ENCODE measurements around the gene PLEKHS1.

PLEKHS1 gene

DNA sequence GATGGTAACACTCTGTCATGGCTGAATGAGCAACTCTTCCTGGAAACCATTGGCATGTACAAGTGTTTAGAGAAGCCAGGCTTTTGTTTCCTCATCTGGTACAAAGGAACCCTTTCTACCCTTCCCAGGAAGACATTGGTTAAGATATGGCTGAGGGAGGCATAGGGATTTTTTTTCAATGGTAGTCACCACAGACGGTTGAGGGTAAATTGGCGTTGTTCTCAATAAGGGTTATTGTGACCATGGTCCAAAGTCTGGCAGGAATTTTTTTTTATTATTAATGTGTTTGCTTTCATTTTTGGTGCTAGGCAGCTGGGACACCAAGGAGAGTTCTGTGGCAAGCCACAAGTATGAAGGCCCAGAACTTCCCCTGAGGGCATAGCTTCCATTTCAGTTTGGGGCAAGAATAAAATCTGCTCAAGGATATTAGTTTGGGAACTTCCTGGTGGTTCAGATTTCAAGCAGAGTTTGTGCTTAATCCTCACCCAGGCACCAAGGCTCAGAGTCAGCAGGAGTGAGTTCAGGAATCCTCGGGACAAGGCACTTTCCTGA is at the start of gene PLEKHS1:
PLEKHS1 (plus strand) TSS at position 502 of the 552 bp plus-strand sequence. CDS start 3,596 bp downstream, outside the sequence.
- H3K4me3 ChIP-seq (ENCODE audit: low read depth, low read length): no peak within 1 kb of the TSS

DNA sequence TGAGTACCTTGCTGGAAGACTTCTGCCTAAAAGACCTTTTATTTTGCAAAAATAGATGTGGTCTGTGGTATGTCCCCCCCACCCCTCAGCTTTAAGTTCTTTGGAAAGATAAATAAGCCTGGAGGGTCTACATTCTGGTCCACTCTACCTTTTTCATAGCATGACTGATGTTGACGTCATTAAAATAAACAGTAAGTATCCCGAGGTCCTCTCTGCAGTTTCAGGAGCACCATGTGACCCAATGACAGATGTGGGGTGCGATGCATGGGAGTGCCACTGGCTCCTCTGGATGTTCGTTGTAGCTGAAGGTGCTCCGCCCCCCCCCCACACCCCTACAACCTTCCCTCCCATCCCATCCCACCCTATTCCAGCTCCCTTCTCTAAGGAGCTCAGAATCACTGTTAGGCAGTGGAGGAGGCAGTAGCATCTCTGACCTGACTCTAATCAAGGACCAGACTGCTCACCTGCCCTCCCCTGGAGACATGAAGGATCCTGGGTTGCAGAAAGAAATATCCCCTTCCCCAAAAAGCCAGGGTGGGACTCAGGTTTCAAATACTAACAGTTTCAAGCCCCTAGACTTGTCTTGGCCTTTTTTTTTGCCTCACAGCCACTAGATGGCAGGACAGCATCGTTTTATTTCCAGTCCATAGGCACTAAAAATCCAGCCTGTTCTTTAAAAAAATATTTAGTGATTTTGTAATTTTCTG is 46.7 kb upstream of the PLEKHS1 start:
- no peak overlapping the region for H3K4me3 ChIP-seq (ENCODE audit: low read depth, low read length)

DNA sequence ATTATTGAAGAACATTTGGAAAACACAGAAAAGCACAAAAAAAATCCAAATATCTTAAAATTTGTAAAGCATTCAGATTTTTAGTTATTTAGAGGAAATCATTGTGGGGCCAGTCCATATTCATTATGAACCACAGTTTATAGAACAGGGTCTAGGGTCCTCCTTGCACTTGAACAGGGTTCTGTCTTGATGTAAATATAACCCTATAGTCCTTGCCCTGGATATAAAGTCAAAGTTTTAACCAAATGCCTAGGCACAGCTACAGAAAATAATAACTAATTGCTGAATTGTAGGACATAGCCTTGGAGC is 46.2 kb upstream of the PLEKHS1 start:
- no peak overlapping the region for H3K4me3 ChIP-seq (ENCODE audit: low read depth, low read length)

DNA sequence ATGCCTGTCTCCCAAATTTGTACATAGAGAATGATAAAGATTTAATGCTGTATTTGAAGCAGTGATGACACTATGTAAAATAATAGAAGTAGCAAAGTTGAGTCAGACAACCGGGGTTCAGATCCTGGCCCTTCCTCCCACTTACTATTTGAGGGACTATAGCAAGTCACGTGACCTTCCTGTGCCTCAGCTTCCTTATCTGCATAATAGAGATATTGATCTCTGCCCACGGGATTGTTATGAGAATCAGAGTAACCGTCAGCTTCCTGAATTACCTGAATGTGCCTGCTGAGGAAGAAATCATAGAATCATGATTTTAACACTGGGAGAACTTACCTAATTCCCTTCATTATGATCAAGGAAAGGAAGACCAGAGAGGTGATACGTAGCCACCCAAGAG is 44.9 kb upstream of the PLEKHS1 start:
- H3K4me3 ChIP-seq (ENCODE audit: low read depth, low read length): no peak overlapping the region

DNA sequence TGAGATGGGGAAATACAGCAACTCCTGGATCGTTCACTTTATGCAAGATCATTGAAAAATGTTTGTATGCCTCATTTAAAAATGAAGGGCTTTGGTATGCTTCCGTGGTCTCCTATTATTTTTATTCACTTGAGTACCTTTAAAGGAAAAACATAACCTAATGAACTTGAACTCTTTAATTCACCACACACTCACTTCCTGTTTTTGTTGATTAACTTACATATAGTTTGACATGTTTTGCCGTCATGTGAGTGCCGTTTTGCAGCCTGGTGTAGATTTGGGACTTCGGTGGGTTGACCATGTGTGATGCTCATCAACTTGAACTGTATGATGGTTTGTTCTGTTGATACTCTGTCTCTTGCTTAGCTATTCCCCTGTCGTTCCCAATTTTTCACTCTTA is 42.8 kb upstream of the PLEKHS1 start:
- no peak overlapping the region for H3K4me3 ChIP-seq (ENCODE audit: low read depth, low read length)

DNA sequence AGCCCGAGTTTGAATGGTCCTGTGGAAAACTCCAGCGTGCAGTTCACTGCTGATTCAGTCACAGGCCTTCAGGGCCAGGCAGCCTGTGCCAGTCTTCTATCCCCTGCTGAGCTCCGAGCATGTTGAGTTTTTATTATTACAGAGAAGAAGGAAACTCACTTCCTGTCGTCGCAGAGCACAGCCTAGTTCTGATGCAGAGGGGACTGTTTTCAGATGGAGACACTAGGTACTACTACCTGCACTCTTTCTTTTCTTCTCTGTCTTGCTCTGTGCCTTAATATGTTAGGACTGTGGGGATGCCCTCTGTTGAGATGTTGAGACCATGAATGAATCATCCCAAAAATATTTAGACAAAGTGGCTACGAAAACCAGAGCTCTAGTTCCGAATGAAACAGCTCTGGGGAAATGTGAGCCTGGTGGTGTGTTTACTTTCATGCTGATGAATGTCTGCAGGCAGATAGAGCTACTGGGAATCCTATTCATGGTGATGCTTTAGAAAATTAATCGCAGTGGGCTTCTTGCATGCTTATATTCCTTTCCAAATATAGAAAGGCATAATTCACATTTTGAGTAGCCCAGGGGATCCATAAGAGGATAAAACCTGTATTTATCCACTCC is 42.2 kb upstream of the PLEKHS1 start:
- H3K4me3 ChIP-seq (ENCODE audit: low read depth, low read length): no peak overlapping the region

DNA sequence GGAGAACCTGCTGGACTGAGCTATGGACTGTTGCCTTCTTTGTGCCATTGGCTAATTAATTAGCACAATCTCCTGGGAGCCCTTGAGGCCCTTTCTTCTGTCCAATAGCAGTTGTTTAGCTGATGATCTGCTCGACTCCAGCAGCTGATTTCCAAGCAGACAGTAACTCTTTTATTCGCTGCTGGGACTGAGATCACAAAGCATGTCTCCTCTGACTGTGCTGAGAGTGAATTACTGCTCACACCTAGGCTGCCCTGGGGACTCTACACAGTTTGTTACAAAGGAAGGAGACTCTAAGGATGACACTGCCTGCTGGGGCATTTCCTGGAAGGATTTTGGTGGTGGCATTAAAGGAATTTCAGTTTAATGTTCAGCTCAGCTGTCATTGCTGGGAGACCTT is 40.3 kb upstream of the PLEKHS1 start:
- no peak overlapping the region for H3K4me3 ChIP-seq (ENCODE audit: low read depth, low read length)

DNA sequence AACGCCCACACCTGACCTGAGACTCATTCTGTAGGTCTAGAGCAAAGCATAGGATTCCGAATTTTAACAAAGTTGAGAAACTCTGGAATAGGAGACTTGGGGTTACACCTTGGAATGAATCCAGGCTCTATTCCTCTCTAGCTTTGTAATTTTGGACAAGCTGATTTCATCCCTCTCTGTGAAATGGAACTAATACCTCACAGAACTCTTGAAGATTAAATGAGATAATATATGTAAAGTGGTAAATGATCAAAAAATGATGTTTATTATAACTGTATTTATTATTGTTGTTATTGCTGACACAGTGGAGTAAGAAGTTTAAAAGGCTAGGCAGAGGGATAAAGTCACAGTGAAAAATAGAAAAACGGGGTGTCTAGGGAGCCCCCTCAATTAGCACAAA is 39.5 kb upstream of the PLEKHS1 start:
- no peak overlapping the region for H3K4me3 ChIP-seq (ENCODE audit: low read depth, low read length)

DNA sequence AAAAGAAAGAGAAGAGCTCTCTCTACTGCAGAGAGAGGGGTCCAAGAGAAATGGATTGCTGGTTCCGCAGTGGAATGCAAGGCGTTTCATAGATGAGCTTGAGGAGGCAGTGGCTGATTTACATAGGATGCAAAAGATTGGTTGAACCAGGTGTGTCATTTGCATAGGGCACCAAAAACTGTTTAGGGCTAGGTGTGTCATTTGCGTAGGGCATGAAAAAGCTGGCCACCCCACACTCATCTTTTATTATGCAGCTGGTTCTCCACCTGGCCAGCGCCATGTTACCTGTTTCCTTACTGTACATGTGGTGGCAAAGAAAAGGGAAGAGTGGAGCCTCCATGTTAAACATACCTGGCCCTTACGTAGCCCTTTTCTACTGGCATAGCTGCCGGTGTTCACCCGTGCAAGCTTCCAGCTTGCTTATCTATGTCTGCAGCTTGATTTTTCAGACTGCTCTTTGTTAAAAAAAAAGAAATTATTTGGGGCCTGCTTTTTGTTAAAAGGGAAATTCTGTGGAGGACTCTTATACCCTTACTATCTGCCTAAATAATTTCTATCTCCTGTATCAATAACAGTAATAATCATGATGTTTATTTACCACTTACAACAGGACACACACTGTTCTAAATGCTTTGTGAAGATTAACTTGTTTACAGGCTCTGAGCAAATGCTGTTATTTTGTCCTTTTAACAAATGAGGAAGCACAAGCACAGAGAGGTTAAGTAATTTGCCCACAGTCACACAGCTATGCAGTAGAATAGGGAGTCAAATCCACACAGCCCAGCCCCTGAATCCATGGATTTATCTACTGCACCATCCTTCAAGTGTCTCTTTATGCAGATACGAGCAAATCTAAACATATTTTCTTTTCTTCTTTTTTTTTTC is 38.5 kb upstream of the PLEKHS1 start:
- H3K4me3 ChIP-seq (ENCODE audit: low read depth, low read length): no peak overlapping the region

DNA sequence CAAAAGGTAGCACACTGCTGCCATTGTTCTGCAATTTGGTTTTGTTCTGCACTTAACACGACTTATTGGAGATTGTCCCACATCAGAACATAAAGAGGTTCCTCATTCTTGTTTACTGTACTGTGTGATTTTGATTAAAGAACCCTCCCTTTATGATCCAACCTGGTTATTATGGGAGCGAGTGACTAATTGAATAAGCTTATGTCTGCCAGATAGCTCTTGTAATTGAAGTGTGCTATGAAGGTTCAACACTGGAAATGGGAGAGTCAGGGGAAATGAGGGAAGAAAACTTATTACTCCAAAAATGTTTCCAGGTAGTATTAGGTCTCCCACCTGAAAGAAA is 37.9 kb upstream of the PLEKHS1 start:
- H3K4me3 ChIP-seq (ENCODE audit: low read depth, low read length): no peak overlapping the region

DNA sequence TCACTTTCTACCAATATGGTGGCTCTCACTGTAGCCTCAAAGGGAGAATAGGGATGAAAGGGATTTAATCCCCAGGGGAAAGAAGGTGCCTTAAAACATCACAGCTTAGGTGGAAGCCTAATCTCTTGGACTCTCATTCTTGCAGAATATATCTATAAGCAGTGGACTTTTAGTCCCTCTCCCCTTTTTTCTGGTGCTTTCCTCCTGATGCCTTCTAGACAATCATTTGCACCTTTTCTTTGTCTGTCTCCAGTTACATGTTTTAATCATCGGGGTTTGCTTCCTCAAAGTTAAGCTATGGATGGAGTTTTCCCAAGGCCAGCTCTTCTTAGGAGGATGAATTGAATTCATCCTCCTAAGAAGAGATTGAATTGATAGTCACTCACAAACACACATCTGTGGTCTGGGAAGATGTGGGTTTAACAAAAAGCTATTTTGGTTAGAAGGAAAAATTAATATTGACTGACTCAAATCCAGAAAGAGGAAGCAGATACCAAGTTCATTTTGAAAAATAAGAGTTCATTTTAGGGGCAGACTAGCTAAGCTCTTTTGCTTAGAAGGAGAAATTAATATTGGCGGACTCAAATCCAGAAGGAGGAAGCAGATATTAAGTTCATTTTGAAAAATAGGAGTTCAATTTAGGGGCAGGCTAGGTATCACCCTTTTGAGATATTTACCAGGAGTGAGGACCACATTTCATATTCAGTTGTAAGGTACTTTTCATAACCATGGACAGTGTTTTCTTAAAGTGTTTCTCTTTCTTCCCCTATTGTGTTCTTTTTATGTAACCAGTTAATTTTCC is 35.2 kb upstream of the PLEKHS1 start:
- no peak overlapping the region for H3K4me3 ChIP-seq (ENCODE audit: low read depth, low read length)

DNA sequence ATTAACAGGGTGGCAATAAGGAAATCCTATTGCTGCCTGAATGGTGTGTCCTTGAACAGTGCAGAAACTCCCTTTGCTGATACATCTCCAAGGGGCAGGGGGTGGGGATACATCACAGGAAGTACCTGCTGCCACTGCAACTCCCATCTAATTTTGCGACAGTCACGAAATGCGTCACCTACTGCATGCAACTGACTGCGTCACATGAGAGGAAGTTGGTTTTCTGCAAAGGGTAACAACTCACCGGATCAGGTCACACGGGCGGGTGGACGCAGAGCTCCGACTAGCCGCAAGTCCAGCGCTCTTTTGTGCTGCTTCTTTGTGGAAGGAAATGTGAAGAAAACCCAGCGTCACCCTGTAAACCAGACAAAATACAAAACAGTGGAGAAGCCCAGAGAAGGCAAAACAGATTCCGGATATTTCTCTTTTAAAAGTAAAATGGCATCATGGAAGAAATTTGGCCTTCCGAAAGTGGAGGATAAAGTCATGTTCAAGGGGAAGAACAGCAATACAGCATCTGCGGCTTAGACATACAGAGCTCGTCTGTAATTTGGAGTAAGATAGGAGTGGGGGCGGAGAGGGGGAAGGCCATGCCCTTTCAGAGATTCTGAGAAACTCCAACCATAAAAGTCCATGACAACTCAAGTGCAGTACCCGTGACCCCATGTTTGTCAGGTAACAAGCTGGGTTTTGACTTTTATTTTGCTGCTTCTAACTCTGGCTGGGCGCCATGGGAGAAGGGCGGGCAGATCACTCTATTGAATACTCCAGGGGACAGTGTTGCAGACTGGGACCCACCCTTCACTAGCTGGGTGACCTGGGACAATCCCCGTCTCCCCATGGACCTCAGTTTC is 32.3 kb upstream of the PLEKHS1 start:
- no peak overlapping the region for H3K4me3 ChIP-seq (ENCODE audit: low read depth, low read length)

DNA sequence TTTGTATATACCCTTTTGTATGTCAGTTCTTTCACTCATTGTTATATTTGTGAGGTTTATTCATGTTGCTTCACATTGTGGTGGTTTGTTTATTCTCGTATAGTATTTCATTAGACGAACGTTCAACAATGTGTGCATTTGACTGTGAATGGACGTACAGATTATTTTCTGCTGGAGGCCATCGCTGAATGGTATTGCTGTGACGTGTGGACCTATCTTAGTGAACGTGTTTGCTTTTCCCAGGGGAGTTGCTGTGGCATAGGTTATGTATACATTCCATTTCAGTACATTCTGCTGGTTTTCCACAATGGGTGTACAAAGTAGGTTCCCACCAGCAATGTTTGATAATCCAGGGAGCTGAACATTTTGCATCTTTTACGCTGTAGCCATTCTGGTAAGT is 31.1 kb upstream of the PLEKHS1 start:
- H3K4me3 ChIP-seq (ENCODE audit: low read depth, low read length): no peak overlapping the region

DNA sequence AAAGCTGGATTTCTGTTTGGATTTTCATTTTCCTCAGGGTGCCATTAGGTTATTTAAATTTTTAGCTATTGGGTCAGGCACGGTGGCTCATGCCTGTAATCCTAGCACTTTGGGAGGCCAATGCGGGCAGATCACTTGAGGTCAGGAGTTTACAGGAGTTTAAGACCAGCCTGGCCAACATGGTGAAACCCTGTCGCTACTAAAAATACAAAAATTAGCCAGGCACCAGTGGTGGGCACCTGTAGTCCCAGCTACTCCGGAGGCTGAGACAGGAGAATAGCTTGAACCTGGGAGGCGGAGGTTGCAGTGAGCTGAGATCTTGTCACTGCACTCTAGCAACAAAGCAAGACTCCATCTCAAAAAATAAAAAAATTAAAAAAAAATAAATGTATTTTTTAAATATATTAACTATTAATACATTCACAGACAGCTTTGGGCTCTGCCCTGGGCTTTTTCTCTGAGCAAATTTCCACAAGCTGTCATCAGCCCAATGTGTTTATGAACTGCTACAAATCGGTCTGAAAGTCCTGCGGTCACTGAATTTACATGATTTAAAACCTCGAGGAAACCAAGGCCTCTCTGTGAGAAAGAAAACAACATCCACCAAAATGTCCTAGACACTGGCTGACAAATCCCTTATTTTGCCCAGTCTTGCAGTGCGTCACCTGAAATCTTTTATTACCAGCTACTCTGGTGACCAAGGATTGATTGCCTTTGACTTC is 19.2 kb upstream of the PLEKHS1 start:
- no peak overlapping the region for H3K4me3 ChIP-seq (ENCODE audit: low read depth, low read length)

DNA sequence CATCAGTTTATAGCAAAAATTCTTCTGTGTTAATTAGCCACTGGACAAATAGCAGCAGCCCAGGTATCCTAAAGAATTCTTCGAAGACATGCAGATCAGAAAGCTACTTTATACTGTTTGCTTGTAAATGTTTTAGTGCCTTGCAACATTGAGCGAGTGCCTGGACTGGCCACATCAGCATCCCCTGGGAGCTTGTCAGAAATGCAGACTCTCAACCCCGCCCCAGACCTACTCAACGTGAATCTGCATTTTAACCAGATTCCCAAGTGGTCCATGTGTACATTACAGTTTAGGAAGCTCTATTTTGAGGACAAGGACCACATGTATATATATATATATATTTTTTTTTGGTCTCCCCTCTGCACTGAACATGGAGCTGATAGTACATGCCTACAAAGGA is 18.5 kb upstream of the PLEKHS1 start:
- no peak overlapping the region for H3K4me3 ChIP-seq (ENCODE audit: low read depth, low read length)

DNA sequence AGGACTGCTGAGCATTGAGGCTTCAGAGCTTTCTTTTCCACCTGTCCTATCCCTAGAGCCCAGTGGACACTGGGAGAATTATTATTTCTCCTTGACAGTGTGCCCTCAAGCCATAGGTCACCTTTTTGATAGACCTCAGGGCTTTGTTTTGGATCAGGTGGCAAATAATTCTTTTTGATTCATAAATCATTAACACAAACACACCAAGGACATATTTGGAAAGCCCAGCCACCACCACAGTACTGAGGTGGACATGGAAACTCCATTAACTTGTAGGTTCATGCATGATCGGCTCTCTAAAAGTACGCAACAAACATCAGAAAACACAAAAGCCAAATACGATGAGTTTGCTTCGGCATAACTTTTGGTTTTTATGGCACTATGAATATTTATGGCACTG is 17.8 kb upstream of the PLEKHS1 start:
- H3K4me3 ChIP-seq (ENCODE audit: low read depth, low read length): no peak overlapping the region

DNA sequence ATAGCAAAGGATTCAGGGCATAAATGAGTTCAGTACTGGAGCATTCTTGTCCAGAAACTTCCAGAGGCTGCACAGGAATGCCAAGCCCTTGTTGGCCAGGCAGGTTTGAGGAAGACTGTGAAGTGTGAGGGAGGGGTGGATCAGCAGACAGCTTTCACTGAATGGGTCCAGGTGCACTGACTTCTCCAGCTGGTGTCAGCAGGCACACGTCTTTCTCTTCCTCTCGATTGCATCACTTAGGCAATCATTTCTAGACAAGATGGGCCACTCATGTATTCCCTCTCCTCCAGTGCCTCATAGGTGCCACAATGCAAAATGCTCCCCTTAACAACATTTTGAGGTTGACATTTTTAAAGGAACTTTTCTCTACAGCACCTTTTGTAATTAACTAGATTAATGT is 15.6 kb upstream of the PLEKHS1 start:
- no peak overlapping the region for H3K4me3 ChIP-seq (ENCODE audit: low read depth, low read length)

DNA sequence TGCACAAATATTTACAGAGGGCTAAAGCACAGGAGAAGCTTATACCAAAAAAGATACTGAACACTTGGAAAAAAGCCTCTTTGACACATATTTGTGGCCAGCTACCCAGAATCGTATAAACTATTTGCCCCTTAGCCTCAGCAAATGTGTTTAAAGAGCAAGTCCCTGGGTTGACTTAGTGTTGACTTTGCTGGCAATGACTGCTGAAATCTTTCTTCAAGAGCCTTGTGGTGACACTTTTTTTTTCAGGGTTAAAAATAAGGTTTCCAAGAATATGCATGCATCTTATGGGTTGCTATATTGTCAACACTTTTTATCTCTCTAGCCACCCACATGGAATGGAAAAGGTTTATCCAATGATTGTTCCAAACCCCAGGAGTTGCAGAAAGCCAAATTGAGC is 14.9 kb upstream of the PLEKHS1 start:
- no peak overlapping the region for H3K4me3 ChIP-seq (ENCODE audit: low read depth, low read length)

DNA sequence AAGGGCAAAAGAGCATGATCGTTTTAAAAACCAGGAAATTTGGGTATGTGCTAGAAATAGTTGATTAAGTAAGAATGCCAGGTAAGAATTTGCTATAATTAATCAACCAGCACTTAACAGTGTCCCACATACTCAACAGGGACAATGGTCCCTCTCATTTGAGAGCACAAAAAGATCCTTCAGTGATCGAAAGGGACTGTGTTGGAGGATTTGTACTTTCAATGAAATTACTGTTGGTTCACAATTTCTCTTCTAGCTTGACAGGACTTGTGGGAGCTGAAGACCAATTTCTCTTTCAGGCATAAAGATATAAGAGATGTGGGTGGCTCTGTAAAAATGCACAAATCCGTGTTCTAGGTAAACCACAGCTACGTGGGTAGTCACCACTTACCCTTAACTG is 12.5 kb upstream of the PLEKHS1 start:
- H3K4me3 ChIP-seq (ENCODE audit: low read depth, low read length): no peak overlapping the region

DNA sequence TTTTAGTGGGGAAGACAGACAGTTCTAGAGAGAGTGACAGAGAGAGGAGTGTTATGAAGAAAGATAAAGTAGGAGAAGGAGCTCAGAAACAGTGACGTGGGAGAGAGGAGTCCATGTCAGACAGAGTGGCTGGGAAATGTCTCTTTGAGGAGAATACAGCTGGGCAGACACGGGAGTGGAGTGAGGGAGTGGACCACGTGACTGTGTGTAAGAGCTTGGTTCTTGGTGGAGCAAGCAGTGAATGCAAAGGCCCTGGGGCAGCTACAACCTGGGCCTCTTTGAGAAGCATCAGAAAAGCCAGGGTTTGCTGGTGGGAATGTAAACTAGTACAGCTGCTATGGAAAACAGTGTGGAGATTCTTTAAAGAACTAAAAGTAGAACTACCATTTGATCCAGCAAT is 11.9 kb upstream of the PLEKHS1 start:
- no peak overlapping the region for H3K4me3 ChIP-seq (ENCODE audit: low read depth, low read length)

Data from iPS-11a (cell line).